ENCODE results near the gene KCTD11.
"Not testable (repeated sequence)": the region's sequence is repeated elsewhere in the genome, so short reads cannot be mapped to it uniquely, and the experiment has no call there.

The KCTD11 gene

GRCh38 chr17:7325031-7325528 is 26.9 kb upstream of the KCTD11 start:
- H3K36me3 ChIP-seq (ENCODE audit: insufficient read depth, low read length) = peaks cover 66% of the 10 kb centered on the region

GRCh38 chr17:7326186-7326585 is 25.8 kb upstream of the KCTD11 start:
- Histone ChIP-seq H3K27ac (ENCODE audit: low read depth, low read length) (no peak overlapping the region), H3K4me3 (ENCODE audit: low read length) (no peak overlapping the region), H3K36me3 (ENCODE audit: insufficient read depth, low read length) (peaks cover 55% of the 10 kb centered on the region), H3K9ac (ENCODE audit: low read depth, low read length) (no peak overlapping the region), H3K4me1 (ENCODE audit: insufficient read depth, low read length) (0 out of 2 replicates have a peak, but pooled peaks cover 7% of the 10 kb centered on the region), H3K9me3 (ENCODE audit: insufficient read depth, low read depth, low read length) (no peaks in the 10 kb centered on the region), H3K27me3 (ENCODE audit: insufficient read depth, low read length) (no peaks in the 10 kb centered on the region)
- 95% methylated on average over 11 of the region's 11 CpGs for WGBS

More at GRCh38 chr17:7325031-7325528, 26.9 kb upstream of the KCTD11 start:
- Histone ChIP-seq H3K4me3 (ENCODE audit: low read length) (no peak overlapping the region), H3K27ac (ENCODE audit: low read depth, low read length) (no peak overlapping the region), H3K27me3 (ENCODE audit: insufficient read depth, low read length) (no peaks in the 10 kb centered on the region), H3K9me3 (ENCODE audit: insufficient read depth, low read depth, low read length) (no peaks in the 10 kb centered on the region), H3K4me1 (ENCODE audit: insufficient read depth, low read length) (no peaks in the 10 kb centered on the region), H3K9ac (ENCODE audit: low read depth, low read length) (no peak overlapping the region)
- WGBS = 92% methylated on average over 13 of the region's 19 CpGs

GRCh38 chr17:7327056-7327455 is 24.9 kb upstream of the KCTD11 start:
- Histone ChIP-seq H3K9me3 (ENCODE audit: insufficient read depth, low read depth, low read length) (no peaks in the 10 kb centered on the region), H3K4me3 (ENCODE audit: low read length) (no peak overlapping the region), H3K4me1 (ENCODE audit: insufficient read depth, low read length) (0 out of 2 replicates have a peak, but pooled peaks cover 7% of the 10 kb centered on the region), H3K27me3 (ENCODE audit: insufficient read depth, low read length) (no peaks in the 10 kb centered on the region), H3K27ac (ENCODE audit: low read depth, low read length) (no peak overlapping the region), H3K9ac (ENCODE audit: low read depth, low read length) (no peak overlapping the region), H3K36me3 (ENCODE audit: insufficient read depth, low read length) (peaks cover 46% of the 10 kb centered on the region)
- 94% methylated on average over 7 of the region's 7 CpGs for WGBS

GRCh38 chr17:7327501-7327900 is 24.5 kb upstream of the KCTD11 start:
- H3K9me3 ChIP-seq (ENCODE audit: insufficient read depth, low read depth, low read length) = no peaks in the 10 kb centered on the region
- H3K9ac ChIP-seq (ENCODE audit: low read depth, low read length) = no peak overlapping the region
- peaks cover 10% of the 10 kb centered on the region; the same call in 1 of the 2 replicates for H3K4me1 ChIP-seq (ENCODE audit: insufficient read depth, low read length)
- H3K27me3 ChIP-seq (ENCODE audit: insufficient read depth, low read length) = no peaks in the 10 kb centered on the region
- H3K4me3 ChIP-seq (ENCODE audit: low read length) = 0 out of 2 replicates have a peak overlapping the region, but pooled peaks have one; percentile 85
- 91% methylated on average over 16 of the region's 17 CpGs for WGBS
- H3K27ac ChIP-seq (ENCODE audit: low read depth, low read length) = no peak overlapping the region
- peaks cover 42% of the 10 kb centered on the region for H3K36me3 ChIP-seq (ENCODE audit: insufficient read depth, low read length)

- Histone ChIP-seq H3K36me3 (ENCODE audit: insufficient read depth, low read length) (peaks cover 37% of the 10 kb centered on the region), H3K4me3 (ENCODE audit: low read length) (peak overlapping the region; percentile 85), H3K4me1 (ENCODE audit: insufficient read depth, low read length) (peaks cover 10% of the 10 kb centered on the region; the same call in 1 of the 2 replicates), H3K9me3 (ENCODE audit: insufficient read depth, low read depth, low read length) (no peaks in the 10 kb centered on the region), H3K27ac (ENCODE audit: low read depth, low read length) (no peak overlapping the region), H3K9ac (ENCODE audit: low read depth, low read length) (no peak overlapping the region), H3K27me3 (ENCODE audit: insufficient read depth, low read length) (no peaks in the 10 kb centered on the region)
- 95% methylated on average over 1 of the region's 1 CpG for WGBS
These were observed 24.0 kb upstream of the KCTD11 start for GRCh38 chr17:7328009-7328408.

- Histone ChIP-seq H3K9me3 (ENCODE audit: insufficient read depth, low read depth, low read length) (no peaks in the 10 kb centered on the region), H3K9ac (ENCODE audit: low read depth, low read length) (peak within 1 kb of the TSS; percentile 79), H3K4me3 (ENCODE audit: low read length) (peak within 1 kb of the TSS; percentile 85), H3K36me3 (ENCODE audit: insufficient read depth, low read length) (peaks cover 28% of the 10 kb centered on the region), H3K27ac (ENCODE audit: low read depth, low read length) (peak within 1 kb of the TSS; percentile 94), H3K27me3 (ENCODE audit: insufficient read depth, low read length) (no peaks in the 10 kb centered on the region), H3K4me1 (ENCODE audit: insufficient read depth, low read length) (peaks cover 10% of the 10 kb centered on the region; the same call in 1 of the 2 replicates)
- under 1% methylated on average over 49 of the region's 50 CpGs for WGBS
These were observed 23.1 kb upstream of the KCTD11 start, which contains the start of gene NEURL4 for GRCh38 chr17:7328840-7329373. Gene NEURL4, minus strand, starts transcription at chr17:7329335. Its CDS starts 23 bp downstream, at chr17:7329312.

- Histone ChIP-seq H3K9me3 (ENCODE audit: insufficient read depth, low read depth, low read length) (no peaks in the 10 kb centered on the region), H3K36me3 (ENCODE audit: insufficient read depth, low read length) (peaks cover 24% of the 10 kb centered on the region), H3K4me1 (ENCODE audit: insufficient read depth, low read length) (peaks cover 10% of the 10 kb centered on the region; the same call in 1 of the 2 replicates), H3K4me3 (ENCODE audit: low read length) (peak overlapping the region; percentile 85), H3K27ac (ENCODE audit: low read depth, low read length) (peak overlapping the region; percentile 94), H3K27me3 (ENCODE audit: insufficient read depth, low read length) (no peaks in the 10 kb centered on the region), H3K9ac (ENCODE audit: low read depth, low read length) (peak overlapping the region; percentile 79)
- WGBS = under 1% methylated on average over 43 of the region's 43 CpGs
These were observed 22.5 kb upstream of the KCTD11 start for GRCh38 chr17:7329374-7329996.

- WGBS = 3% methylated on average over 34 of the region's 34 CpGs
- Histone ChIP-seq H3K9ac (ENCODE audit: low read depth, low read length) (peak overlapping the region; percentile 79), H3K9me3 (ENCODE audit: insufficient read depth, low read depth, low read length) (no peaks in the 10 kb centered on the region), H3K36me3 (ENCODE audit: insufficient read depth, low read length) (peaks cover 19% of the 10 kb centered on the region), H3K27me3 (ENCODE audit: insufficient read depth, low read length) (no peaks in the 10 kb centered on the region), H3K4me1 (ENCODE audit: insufficient read depth, low read length) (peaks cover 10% of the 10 kb centered on the region; the same call in 1 of the 2 replicates), H3K27ac (ENCODE audit: low read depth, low read length) (peak overlapping the region; percentile 94), H3K4me3 (ENCODE audit: low read length) (peak overlapping the region; percentile 85)
These were observed 21.8 kb upstream of the KCTD11 start for GRCh38 chr17:7329997-7330637.

GRCh38 chr17:7330638-7331015 is 21.3 kb upstream of the KCTD11 start:
- H3K9ac ChIP-seq (ENCODE audit: low read depth, low read length) = peak overlapping the region; percentile 70
- H3K4me1 ChIP-seq (ENCODE audit: insufficient read depth, low read length) = peaks cover 10% of the 10 kb centered on the region; the same call in 1 of the 2 replicates
- WGBS = 79% methylated on average over 13 of the region's 13 CpGs
- no peaks in the 10 kb centered on the region for H3K27me3 ChIP-seq (ENCODE audit: insufficient read depth, low read length)
- peak overlapping the region; percentile 85 for H3K4me3 ChIP-seq (ENCODE audit: low read length)
- H3K27ac ChIP-seq (ENCODE audit: low read depth, low read length) = peak overlapping the region; percentile 94
- H3K36me3 ChIP-seq (ENCODE audit: insufficient read depth, low read length) = peaks cover 14% of the 10 kb centered on the region
- no peaks in the 10 kb centered on the region for H3K9me3 ChIP-seq (ENCODE audit: insufficient read depth, low read depth, low read length)

- no peak overlapping the region for H3K27ac ChIP-seq (ENCODE audit: low read depth, low read length)
- H3K9ac ChIP-seq (ENCODE audit: low read depth, low read length) = no peak overlapping the region
- no peaks in the 10 kb centered on the region for H3K9me3 ChIP-seq (ENCODE audit: insufficient read depth, low read depth, low read length)
- no peak overlapping the region for H3K4me3 ChIP-seq (ENCODE audit: low read length)
- no peaks in the 10 kb centered on the region for H3K36me3 ChIP-seq (ENCODE audit: insufficient read depth, low read length)
- no peaks in the 10 kb centered on the region for H3K27me3 ChIP-seq (ENCODE audit: insufficient read depth, low read length)
- peaks cover 20% of the 10 kb centered on the region for H3K4me1 ChIP-seq (ENCODE audit: insufficient read depth, low read length)
- 73% methylated on average over 7 of the region's 7 CpGs for WGBS
These were observed 19.9 kb upstream of the KCTD11 start for GRCh38 chr17:7332111-7332510.

GRCh38 chr17:7332600-7333069 is 19.3 kb upstream of the KCTD11 start:
- not testable (repeated sequence) for H3K9ac ChIP-seq (ENCODE audit: low read depth, low read length); H3K27ac ChIP-seq (ENCODE audit: low read depth, low read length); H3K36me3 ChIP-seq (ENCODE audit: insufficient read depth, low read length); H3K9me3 ChIP-seq (ENCODE audit: insufficient read depth, low read depth, low read length); H3K4me3 ChIP-seq (ENCODE audit: low read length); H3K27me3 ChIP-seq (ENCODE audit: insufficient read depth, low read length)
- WGBS = 79% methylated on average over 13 of the region's 14 CpGs
- H3K4me1 ChIP-seq (ENCODE audit: insufficient read depth, low read length) = peaks cover 23% of the 10 kb centered on the region

Measured in HUES64 (cell line).